22Rv1 (cell line): ENCODE data around the gene NID1.

ENCODE experiments used
- CTCF ChIP-seq: fragments of 450-650 bp; IDR thresholded peaks from 2 replicates; pipeline ENCODE4 v1.5.1; 2017; ENCODE audit warnings: mild to moderate bottlenecking
- ZFX ChIP-seq: fragments of 450-650 bp; IDR thresholded peaks from 2 replicates; pipeline ENCODE4 v1.6.1; 2017; ENCODE audit warnings: antibody characterized with exemption, borderline replicate concordance

GRCh38 chr1:235960809-235961208, 104.1 kb downstream of the NID1 start:
- TF ChIP-seq CTCF = no peak
- no peak for TF ChIP-seq ZFX
